ENCODE measurements around the gene IFIT1B.
"Not testable (repeated sequence)": the region's sequence is repeated elsewhere in the genome, so short reads cannot be mapped to it uniquely, and the experiment has no call there.

The IFIT1B gene

GRCh38 chr10:89384474-89385340 is 6.9 kb downstream of the IFIT1B start:
- peak; percentile 54 for DNase-seq

DNA sequence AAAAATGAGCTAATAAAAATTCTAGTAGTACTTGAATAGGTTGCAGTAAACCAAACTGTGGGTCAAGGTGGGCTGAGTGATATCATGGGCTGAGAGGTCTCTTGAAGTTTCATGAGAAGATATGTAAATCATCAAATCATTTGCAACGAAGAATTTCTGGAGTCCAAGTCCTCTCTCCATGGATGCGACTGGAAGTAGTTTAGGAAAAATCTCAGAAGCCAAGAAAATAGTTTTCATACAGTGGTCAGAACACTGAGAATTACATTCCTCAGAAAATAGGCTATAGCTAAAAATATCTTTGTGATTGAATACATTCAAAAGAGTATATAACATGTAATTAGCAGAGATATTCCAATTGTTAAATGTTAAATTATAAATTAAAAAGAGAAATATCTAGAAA is 10.9 kb downstream of the IFIT1B start:
- no peak for DNase-seq

DNA sequence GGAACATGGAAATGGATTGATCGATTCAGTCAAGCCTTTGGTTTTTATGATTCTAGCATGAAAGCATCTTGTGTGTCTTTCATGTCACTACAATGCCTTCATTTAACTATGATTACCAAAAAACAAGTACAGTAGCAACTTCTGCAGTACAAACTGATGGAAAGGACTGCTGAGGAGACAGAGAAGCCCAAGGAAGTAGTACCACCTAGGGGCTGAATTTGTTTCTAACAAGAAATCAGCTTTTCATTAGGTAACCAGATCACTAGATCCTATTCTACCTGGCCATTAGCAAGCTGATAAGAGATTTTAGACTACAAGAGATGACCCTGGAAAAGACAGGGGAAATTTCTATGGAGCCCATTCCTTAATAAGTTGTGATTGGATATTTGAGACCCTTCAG is 11.4 kb downstream of the IFIT1B start:
- no peak for DNase-seq

- no peak for DNase-seq
These were observed 12.8 kb downstream of the IFIT1B start for GRCh38 chr10:89390476-89391225.

GRCh38 chr10:89391226-89391576 is 13.3 kb downstream of the IFIT1B start:
- DNase-seq = not testable (repeated sequence)

DNA sequence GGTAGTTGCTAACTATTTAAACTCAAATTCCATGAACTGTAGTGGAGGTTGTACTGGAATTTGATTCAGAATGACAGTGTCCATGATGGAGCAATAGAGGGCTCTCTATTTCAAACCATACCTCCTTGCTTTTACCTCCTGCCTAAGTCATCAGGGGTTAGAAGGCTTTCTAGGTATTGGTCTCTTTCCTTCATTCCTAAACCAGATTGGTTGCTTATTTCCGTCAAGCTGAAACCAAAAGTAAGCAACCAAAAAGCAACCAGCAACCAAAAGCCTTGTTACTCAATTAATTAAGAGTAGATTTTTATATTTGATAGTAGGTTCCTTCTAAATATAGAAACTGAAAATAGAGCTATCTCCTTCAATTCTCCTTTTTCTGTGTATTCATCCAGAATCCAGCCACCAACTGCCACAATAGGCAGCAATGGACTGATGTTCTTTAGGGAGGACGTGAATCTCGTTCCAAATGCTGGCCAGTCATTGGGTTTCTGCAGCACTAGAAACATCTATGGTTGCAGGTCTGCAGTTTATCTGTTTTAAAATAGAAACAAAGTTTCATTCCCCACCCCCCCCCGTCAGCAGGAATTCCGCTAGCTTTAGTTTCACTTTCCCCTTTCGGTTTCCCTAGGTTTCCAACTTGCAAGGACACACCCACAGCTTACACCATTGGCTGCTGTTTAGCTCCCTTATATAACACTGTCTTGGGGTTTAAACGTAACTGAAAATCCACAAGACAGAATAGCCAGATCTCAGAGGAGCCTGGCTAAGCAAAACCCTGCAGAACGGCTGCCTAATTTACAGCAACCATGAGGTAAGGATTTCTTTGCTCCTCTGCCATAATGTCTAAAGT is 14.3 kb downstream of the IFIT1B start, which contains the start of gene IFIT1:
IFIT1 (plus strand) TSS at position 717 of the 850 bp plus-strand sequence; CDS start at position 807, 90 bp downstream.
- peak; percentile 77 for DNase-seq

DNA sequence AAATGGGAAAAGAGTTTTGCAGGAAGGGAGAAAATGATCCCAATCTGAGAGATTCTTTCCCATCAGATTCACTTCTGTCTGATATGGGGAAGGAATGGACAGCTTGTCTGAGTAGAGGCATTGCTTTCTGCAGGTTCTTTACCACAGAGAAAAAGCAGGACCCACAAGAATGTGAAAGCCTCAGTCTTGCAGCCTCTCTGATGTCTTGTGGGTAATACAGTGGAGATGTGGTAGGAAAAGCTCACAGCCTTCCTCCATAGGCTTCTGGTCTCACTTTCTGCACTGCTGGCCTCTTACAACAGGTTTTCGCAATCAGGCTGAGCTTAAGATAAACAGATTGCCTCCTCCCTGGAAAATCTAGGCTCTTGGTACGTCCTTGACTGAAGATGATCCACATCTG is 15.1 kb downstream of the IFIT1B start:
- no peak for DNase-seq

GRCh38 chr10:89393898-89394297 is 16.0 kb downstream of the IFIT1B start:
- no peak for DNase-seq

DNA sequence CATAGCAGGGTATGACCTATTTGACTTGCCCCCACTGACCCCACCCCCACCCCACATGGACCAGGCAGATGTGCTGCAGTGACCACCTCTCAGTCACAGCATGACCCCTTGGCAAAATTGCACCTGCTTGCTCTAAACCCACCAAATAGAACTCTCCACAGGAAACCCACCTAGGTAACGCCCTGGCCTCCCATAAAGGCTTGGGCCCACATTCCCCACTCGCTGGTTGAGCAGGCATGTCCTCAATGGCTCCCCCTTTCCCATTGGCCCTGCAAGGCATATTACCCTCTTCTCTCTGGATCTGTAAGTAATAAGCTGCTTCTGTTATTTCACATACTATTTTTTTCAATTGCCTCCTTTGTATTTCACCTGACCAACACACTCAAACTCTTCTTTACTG is 17.3 kb downstream of the IFIT1B start:
- DNase-seq = no peak

DNA sequence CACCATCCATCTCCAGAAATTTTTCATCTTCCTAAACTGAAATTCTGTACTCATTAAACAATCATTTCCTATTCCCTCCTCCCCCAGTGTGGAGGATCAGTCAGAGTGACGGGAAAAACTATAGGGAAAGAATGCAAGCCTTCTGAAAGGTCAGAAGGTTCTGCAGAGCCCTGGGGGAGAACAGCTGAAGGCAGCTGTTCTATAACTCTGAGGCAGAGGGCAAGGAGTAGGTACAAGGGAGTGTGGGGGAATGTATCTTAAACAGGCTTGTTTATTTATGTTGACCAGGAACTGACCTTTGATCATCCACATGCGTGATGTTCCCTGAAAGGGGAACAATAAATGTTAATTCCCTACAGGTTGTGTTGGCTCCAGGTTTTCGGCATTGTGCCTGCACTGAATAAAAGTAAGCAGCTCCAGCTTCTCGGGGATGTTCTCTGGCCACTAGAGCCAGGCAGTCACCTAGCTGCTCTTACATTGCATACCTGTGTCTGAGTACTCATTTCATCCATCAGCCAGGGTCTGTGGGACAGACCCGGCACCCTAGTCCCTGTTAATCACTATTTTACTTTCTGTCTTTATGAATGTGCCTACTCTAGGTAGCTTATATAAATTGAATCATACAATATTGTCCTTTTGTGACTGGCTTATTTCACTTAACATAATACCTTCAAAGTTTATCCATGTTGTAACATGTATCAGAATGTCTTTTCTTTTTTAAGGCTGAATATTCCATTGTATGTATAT is 20.3 kb downstream of the IFIT1B start:
- no peak for DNase-seq

DNA sequence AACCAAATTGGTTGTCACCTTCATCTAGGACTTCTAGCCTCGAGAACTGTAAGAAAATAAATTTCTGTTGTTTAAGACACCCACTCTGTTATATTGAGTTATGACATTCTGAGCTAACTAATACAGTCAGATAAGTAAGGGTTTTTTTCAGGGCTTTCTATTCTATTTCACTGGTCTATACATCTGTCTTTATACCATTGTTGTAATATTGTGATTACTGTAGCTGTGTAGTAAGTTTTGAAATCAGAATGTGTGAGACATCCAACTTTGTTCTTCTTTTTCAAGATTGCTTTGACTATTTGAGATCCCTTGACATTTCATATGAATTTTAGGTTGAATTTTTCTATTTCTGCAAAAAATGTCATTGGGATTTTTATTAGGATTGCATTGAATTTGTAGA is 22.1 kb downstream of the IFIT1B start:
- no peak for DNase-seq

- no peak for DNase-seq
These were observed 25.2 kb downstream of the IFIT1B start for GRCh38 chr10:89403043-89403442.

DNA sequence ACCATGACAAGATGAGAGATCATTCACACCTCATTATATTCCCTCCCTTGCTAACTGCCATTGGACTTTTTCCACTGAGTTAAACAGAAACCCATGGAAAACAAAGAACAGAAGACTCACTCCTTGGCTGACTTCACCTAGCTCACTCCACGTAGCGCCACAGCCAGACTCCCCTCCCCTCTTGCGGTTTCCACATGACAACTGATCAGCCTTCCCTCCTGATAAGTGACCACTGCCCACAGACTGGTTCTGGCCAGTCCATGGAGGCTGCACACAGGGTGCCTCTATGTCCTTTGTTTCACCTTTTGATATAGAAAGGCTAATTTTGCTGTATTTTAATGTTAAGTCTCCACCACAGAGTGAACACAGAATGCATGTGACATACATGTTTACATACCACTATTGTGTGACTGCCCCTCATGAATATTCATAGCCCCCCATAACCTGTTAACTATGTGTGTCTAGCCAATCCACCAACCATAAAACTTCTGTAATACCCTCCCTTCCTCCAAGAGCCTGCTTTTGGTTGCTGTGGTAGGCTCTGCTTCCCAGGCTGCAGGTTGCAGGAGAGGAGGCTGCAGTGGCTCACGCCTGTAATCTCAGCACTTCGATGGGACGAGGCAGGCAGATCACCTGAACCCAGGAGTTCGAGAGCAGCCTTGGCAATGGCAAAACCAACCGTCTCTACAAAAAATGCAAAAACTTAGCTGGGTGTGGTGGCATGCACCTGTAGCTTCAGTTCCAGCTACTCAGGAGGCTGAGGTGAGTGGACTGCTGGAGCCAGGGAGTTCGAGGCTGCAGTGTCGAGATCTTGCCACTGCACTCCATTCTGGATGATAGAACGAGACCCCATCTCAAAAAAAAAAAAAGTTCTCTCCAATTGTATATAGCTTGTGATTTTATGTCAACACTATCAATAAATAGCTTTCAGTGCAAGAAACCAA is 26.5 kb downstream of the IFIT1B start:
- no peak for DNase-seq

DNA sequence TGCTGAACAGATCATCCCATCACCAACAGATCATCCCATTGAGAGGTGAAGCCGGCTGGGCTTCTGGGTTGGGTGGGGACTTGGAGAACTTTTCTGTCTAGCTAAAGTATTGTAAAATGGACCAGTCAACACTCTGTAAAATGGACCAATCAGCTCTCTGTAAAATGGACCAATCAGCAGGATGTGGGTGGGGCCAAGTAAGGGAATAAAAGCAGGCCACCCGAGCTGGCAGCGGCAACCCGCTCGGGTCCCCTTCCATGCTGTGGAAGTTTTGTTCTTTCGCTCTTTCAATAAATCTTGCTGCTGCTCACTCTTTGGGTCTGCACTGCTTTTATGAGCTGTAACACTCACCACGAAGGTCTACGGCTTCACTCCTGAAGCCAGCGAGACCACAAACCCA is 28.3 kb downstream of the IFIT1B start:
- not testable (repeated sequence) for DNase-seq

- not testable (repeated sequence) for DNase-seq
These were observed 29.9 kb downstream of the IFIT1B start for GRCh38 chr10:89407792-89408191.

- DNase-seq = not testable (repeated sequence)
These were observed 31.4 kb downstream of the IFIT1B start for GRCh38 chr10:89409282-89409681.

DNA sequence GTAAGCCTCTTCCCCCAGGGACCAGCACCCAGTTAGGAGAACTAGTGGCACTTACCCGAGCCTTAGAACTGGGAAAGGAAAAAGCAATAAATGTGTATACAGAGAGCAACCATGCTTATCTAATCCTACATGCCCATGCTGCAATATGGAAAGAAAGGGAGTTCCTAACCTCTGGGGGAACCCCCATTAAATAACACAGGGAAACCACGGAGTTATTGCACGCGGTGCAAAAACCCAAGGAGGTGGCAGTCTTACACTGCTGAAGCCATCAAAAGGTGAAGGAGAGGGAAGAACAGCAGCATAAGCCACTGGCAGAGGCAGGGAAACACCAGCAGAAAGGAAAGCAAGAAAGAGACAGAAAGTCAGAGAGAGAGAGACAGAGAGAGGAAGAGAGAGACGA is 32.7 kb downstream of the IFIT1B start:
- DNase-seq = not testable (repeated sequence)

DNA sequence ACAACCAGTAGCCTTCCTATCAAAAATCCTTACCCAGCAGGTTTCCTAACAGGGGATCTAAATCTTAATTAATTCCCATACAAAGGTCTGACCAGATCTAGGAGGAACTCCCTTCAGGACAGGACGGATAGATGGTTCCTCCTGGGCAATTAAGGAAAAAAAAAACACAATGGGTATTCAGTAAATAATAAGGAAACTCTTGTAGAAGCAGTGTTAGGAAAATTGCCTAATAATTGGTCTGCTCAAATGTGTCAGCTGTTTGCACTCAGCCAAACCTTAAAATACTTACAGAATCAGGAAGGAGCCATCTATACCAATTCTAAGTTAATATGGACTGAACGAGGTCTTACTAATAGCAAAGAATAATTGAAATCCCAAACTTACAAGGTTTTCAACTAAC is 33.3 kb downstream of the IFIT1B start:
- DNase-seq = not testable (repeated sequence)

DNA sequence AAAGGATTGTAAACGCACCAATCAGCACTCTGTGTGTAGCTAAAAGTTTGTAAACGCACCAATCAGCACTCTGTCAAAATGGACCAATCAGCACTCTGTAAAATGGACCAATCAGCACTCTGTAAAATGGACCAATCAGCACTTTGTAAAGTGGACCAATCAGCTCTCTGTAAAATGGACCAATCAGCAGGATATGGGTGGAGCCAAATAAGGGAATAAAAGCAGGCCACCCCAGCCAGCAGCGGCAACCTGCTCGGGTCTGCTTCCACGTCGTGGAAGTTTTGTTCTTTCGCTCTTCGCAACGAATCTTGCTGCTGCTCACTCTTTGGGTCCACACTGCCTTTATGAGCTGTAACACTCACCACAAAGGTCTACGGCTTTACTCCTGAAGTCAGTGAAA is 34.4 kb downstream of the IFIT1B start:
- DNase-seq = not testable (repeated sequence)

- DNase-seq = no peak
These were observed 35.6 kb downstream of the IFIT1B start for GRCh38 chr10:89413398-89413912.

Data from GDM1 (cell line).